ENCODE results near the gene ECE1. TPM values are rescaled to one million over a fixed set of nuclear protein-coding genes. Genes with fewer than 3 reads are reported as not detected.

ECE1 gene
- total and polyA plus RNA-seq, 10 of the 15 experiments (the other 5 are each of a cell fraction or from before 2014, with no cell fraction given), result 0.97 to 81.0 (median 37.0) TPM

DNA sequence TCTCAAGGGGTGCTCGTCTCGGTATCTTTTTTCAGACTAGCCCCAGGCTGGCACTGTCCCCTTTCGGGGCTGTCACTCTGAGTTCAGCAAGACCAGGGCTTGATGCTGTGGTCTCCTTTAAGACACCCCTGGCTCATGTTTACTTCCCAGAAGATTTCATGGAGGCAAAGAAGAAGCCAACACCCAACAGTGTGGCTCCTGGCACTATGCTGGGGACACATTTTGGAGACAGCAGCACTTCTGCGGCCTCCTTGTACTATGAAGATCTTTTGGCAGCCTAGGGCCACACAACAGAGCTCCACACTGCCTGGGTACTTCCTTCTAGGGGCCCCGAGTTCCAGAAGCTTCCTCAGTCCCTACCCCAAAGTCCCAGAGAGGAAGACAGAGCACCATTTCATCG lies 24.6 kb downstream of the ECE1 start:
- Histone ChIP-seq H3K4me3 (no peak overlapping the region), H4K20me1 (ENCODE audit: control insufficient read depth, insufficient read depth) (no peaks in the 10 kb centered on the region), H3K9me3 (replicated peaks; ENCODE audit: control insufficient read depth, insufficient read depth, low read length) (no peaks in the 10 kb centered on the region), H3K79me2 (ENCODE audit: control insufficient read depth, insufficient read depth, low read length) (no peaks in the 10 kb centered on the region), H3K4me1 (ENCODE audit: control insufficient read depth, insufficient read depth, low read length) (no peaks in the 10 kb centered on the region), H3K27me3 (replicated peaks in 1 of 2; ENCODE audit: control insufficient read depth in 2 of 2, insufficient read depth in 2 of 2, low read length in 1 of 2) (no peaks in the 10 kb centered on the region), H3K9ac (ENCODE audit: control insufficient read depth, insufficient read depth, low read length) (no peak overlapping the region), H2AFZ (ENCODE audit: control insufficient read depth, low read depth, low read length) (no peak overlapping the region), H3K27ac (ENCODE audit: control insufficient read depth, insufficient read depth) (no peak overlapping the region), H3K36me3 (ENCODE audit: control insufficient read depth in 2 of 2, insufficient read depth in 2 of 2, low read length in 1 of 2) (peaks cover 7 to 26% of the 10 kb centered on the region in 2 experiments; a peak in 3 of 4 replicates), H3K4me2 (ENCODE audit: control insufficient read depth, insufficient read depth) (no peak overlapping the region)
- intact Hi-C loops (cut with micrococcal nuclease; ENCODE audit: unreplicated experiment), result no loop called here
- ChIA-PET POLR2A (no interaction called here), SMC1A (ENCODE audit: uncharacterized antibody, unreplicated experiment) (no interaction called here), RAD21 (ENCODE audit: unreplicated experiment) (no interaction called here), CTCF (interaction anchor here (1.1 kb wide), 1 partner anchor 11 kb away, joined by 3 read pairs; no protein-coding TSS in a partner anchor)
- TF ChIP-seq ZNF207 (IDR thresholded peaks at IDR 0.05; ENCODE audit: borderline replicate concordance) (no peak), KDM1A (IDR thresholded peaks at IDR 0.05; ENCODE audit: borderline replicate concordance) (no peak), FOS (IDR thresholded peaks at IDR 0.05; ENCODE audit: borderline replicate concordance, extremely low read depth, insufficient read length) (no peak), PML (IDR thresholded peaks at IDR 0.05; ENCODE audit: low read length) (no peak), HDAC6 (IDR thresholded peaks at IDR 0.05; ENCODE audit: unreplicated experiment) (no peak), EZH2 (IDR thresholded peaks at IDR 0.05; ENCODE audit: borderline replicate concordance, control insufficient read depth, low read depth, low read length) (no peak)
- TF ChIP-seq, protein P1, sequence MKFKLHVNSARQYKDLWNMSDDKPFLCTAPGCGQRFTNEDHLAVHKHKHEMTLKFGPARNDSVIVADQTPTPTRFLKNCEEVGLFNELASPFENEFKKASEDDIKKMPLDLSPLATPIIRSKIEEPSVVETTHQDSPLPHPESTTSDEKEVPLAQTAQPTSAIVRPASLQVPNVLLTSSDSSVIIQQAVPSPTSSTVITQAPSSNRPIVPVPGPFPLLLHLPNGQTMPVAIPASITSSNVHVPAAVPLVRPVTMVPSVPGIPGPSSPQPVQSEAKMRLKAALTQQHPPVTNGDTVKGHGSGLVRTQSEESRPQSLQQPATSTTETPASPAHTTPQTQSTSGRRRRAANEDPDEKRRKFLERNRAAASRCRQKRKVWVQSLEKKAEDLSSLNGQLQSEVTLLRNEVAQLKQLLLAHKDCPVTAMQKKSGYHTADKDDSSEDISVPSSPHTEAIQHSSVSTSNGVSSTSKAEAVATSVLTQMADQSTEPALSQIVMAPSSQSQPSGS (IDR thresholded peaks at IDR 0.05; ENCODE audit: low read length), result no peak
- in situ Hi-C loops (cut with MboI), result no loop called here
- DNase-seq (ENCODE audit: low read depth, low spot score) (no peak), ATAC-seq (no peak), FAIRE-seq (no peak)
- no TSS peak for BruUV-seq (replicated peaks)
- 62% methylated on average over 6 of the region's 6 CpGs for WGBS (ENCODE audit: insufficient coverage, insufficient replicate concordance, low lambda C conversion rate, missing lambda C conversion rate)

All from GM12878 (cell line).